Measurements from ENCODE around the gene MRPL20.
A peak's percentile ranks its signal among the peaks of the same experiment; 100 is the strongest.

The MRPL20 gene

DNA sequence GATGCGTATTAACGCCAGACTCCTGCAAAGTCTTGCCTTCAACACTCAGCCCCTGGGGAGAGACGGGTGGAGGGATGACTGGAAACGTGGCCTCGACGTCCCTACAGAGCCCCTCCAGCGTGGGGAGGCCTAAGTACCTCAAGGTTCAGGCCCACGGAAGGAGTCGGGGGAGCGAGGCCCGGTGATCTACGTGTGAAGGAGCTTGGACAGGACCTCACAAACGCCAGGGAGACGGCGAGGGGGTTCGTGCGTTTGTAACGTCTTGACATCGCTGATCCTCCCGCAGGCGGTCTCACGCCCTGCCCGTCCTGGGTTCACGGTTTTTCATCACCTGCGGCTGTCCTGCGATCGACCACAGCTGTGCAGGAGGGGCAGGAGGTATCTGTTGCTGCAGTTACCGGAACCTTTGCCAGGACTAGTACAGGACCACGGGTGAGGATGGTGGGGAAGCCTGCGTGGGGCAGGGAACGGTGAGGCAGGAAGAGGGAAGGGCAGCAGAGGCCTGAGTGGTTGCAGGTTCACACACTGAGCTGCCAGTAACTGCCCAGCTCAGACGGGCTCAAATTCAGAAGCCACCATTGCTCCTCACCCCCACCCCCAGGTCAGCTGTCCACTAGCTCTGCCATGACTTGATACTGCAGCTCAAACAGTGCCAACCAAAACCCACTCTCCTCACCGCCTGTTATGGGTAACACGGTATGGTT lies 7.1 kb downstream of the MRPL20 start:
- H3K4me2 ChIP-seq (ENCODE audit: low read length), result peak overlapping the region; percentile 98
- no peaks in the 10 kb centered on the region for H3K9me2 ChIP-seq (ENCODE audit: low read depth, low read length)
- H3K27me3 ChIP-seq (ENCODE audit: insufficient read depth, low read length), result no peaks in the 10 kb centered on the region
- peaks cover 81% of the 10 kb centered on the region for H3K36me3 ChIP-seq (ENCODE audit: insufficient read depth, low read length)
- no peaks in the 10 kb centered on the region for H4K20me1 ChIP-seq (ENCODE audit: insufficient read depth, low read length)
- peak overlapping the region; percentile 98 for H3K4me3 ChIP-seq (ENCODE audit: low read depth, low read length, poor library complexity, severe bottlenecking)
- H3K9me3 ChIP-seq (ENCODE audit: low read length), result no peaks in the 10 kb centered on the region
- H3K27ac ChIP-seq (ENCODE audit: low read depth, low read length, poor library complexity, severe bottlenecking), result peak overlapping the region; percentile 55
- peaks cover 33% of the 10 kb centered on the region for H3K4me1 ChIP-seq (ENCODE audit: insufficient read depth, low read length, severe bottlenecking)
- H2AFZ ChIP-seq (ENCODE audit: low read length), result no peak overlapping the region
- no peaks in the 10 kb centered on the region for H3F3A ChIP-seq (ENCODE audit: insufficient read depth, low read length)
- TF ChIP-seq EZH2 (IDR thresholded peaks at IDR 0.05; ENCODE audit: borderline replicate concordance, low read length), result no peak
- TF ChIP-seq, protein P1, sequence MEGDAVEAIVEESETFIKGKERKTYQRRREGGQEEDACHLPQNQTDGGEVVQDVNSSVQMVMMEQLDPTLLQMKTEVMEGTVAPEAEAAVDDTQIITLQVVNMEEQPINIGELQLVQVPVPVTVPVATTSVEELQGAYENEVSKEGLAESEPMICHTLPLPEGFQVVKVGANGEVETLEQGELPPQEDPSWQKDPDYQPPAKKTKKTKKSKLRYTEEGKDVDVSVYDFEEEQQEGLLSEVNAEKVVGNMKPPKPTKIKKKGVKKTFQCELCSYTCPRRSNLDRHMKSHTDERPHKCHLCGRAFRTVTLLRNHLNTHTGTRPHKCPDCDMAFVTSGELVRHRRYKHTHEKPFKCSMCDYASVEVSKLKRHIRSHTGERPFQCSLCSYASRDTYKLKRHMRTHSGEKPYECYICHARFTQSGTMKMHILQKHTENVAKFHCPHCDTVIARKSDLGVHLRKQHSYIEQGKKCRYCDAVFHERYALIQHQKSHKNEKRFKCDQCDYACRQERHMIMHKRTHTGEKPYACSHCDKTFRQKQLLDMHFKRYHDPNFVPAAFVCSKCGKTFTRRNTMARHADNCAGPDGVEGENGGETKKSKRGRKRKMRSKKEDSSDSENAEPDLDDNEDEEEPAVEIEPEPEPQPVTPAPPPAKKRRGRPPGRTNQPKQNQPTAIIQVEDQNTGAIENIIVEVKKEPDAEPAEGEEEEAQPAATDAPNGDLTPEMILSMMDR (IDR thresholded peaks at IDR 0.05; ENCODE audit: low read length), result no peak
- peak overlapping the region; percentile 98 for H3K9ac ChIP-seq (ENCODE audit: low read length)
- H3K79me2 ChIP-seq (ENCODE audit: insufficient read depth, low read length), result peaks cover 24% of the 10 kb centered on the region

DNA sequence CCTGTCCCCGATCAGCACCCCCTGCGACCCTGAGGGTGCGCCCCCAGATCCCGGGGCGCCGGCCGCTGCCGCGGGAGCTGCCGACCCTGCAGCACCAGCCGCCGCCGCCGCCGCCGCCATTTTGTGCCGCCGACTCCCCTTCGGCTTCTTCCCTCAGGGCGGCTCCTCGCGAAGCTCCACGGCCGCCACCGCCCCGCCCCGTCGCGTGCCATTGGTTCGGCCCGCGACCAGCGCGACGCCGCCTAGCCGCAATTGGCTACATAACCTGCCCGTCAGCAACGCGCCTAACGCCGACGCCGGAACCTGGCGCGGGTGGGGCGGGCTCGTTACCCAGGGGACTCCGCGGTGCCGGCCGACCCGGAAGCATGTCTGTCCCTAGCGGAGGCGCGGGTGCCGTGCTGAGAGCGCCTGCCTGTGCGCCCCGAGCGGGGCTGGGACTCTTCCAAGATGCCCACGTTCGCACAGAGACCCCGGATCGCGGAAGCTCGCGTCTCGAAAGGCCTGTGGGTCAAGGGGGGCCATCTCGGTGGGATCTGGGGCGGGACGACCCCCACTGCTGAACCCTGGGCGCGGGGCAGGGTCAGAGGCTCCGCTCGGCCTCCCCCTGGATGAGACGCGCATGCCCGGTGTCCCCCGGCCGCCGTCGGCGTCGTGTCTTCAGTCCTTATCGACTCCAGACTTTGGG lies 7.8 kb downstream of the MRPL20 start, which contains the start of gene CCNL2:
Gene CCNL2, minus strand, starts transcription at position 149 of the 685 bp plus-strand sequence. Its CDS starts 29 bp downstream, at position 120.
- peak within 1 kb of the TSS; percentile 98 for H3K9ac ChIP-seq (ENCODE audit: low read length)
- H3K4me3 ChIP-seq (ENCODE audit: low read depth, low read length, poor library complexity, severe bottlenecking), result peak within 1 kb of the TSS; percentile 98
- no peaks in the 10 kb centered on the region for H3K27me3 ChIP-seq (ENCODE audit: insufficient read depth, low read length)
- H3K27ac ChIP-seq (ENCODE audit: low read depth, low read length, poor library complexity, severe bottlenecking), result peak within 1 kb of the TSS; percentile 55
- peaks cover 33% of the 10 kb centered on the region for H3K4me1 ChIP-seq (ENCODE audit: insufficient read depth, low read length, severe bottlenecking)
- no peak within 1 kb of the TSS for H2AFZ ChIP-seq (ENCODE audit: low read length)
- no peaks in the 10 kb centered on the region for H3K9me3 ChIP-seq (ENCODE audit: low read length)
- TF ChIP-seq EZH2 (IDR thresholded peaks at IDR 0.05; ENCODE audit: borderline replicate concordance, low read length), result no peak
- TF ChIP-seq, protein P1 (IDR thresholded peaks at IDR 0.05; ENCODE audit: low read length), result peak; percentile 32; the same call in 1 of the 2 replicates
- peaks cover 24% of the 10 kb centered on the region for H3K79me2 ChIP-seq (ENCODE audit: insufficient read depth, low read length)
- H4K20me1 ChIP-seq (ENCODE audit: insufficient read depth, low read length), result no peaks in the 10 kb centered on the region
- no peaks in the 10 kb centered on the region for H3F3A ChIP-seq (ENCODE audit: insufficient read depth, low read length)
- H3K9me2 ChIP-seq (ENCODE audit: low read depth, low read length), result no peaks in the 10 kb centered on the region
- H3K4me2 ChIP-seq (ENCODE audit: low read length), result peak within 1 kb of the TSS; percentile 98
- peaks cover 79% of the 10 kb centered on the region for H3K36me3 ChIP-seq (ENCODE audit: insufficient read depth, low read length)

GRCh38 chr1:1398677-1399186 lies 8.4 kb downstream of the MRPL20 start:
- Histone ChIP-seq H3K36me3 (ENCODE audit: insufficient read depth, low read length) (peaks cover 81% of the 10 kb centered on the region), H2AFZ (ENCODE audit: low read length) (no peak overlapping the region), H3K9ac (ENCODE audit: low read length) (peak overlapping the region; percentile 93), H3K4me3 (ENCODE audit: low read depth, low read length, poor library complexity, severe bottlenecking) (peak overlapping the region; percentile 98), H4K20me1 (ENCODE audit: insufficient read depth, low read length) (no peaks in the 10 kb centered on the region), H3K27me3 (ENCODE audit: insufficient read depth, low read length) (no peaks in the 10 kb centered on the region), H3K79me2 (ENCODE audit: insufficient read depth, low read length) (peaks cover 24% of the 10 kb centered on the region), H3K27ac (ENCODE audit: low read depth, low read length, poor library complexity, severe bottlenecking) (no peak overlapping the region), H3K9me2 (ENCODE audit: low read depth, low read length) (no peaks in the 10 kb centered on the region), H3K4me1 (ENCODE audit: insufficient read depth, low read length, severe bottlenecking) (peaks cover 33% of the 10 kb centered on the region), H3K4me2 (ENCODE audit: low read length) (peak overlapping the region; percentile 94), H3K9me3 (ENCODE audit: low read length) (no peaks in the 10 kb centered on the region), H3F3A (ENCODE audit: insufficient read depth, low read length) (no peaks in the 10 kb centered on the region)
- TF ChIP-seq, protein P1 (IDR thresholded peaks at IDR 0.05; ENCODE audit: low read length), result no peak
- no peak for TF ChIP-seq EZH2 (IDR thresholded peaks at IDR 0.05; ENCODE audit: borderline replicate concordance, low read length)

All from OCI-LY1 (cell line).